GM19099 (cell line): Measurements from ENCODE around the gene IPCEF1.

Experiments used
- POLR2A ChIP-seq: IDR thresholded peaks from 3 replicates; pipeline ENCODE4 v1.6.1; 2011; ENCODE audit warnings: low read depth; ENCODE audit not compliant: insufficient read length; ENCODE audit errors: extremely low read depth

IPCEF1 gene

DNA sequence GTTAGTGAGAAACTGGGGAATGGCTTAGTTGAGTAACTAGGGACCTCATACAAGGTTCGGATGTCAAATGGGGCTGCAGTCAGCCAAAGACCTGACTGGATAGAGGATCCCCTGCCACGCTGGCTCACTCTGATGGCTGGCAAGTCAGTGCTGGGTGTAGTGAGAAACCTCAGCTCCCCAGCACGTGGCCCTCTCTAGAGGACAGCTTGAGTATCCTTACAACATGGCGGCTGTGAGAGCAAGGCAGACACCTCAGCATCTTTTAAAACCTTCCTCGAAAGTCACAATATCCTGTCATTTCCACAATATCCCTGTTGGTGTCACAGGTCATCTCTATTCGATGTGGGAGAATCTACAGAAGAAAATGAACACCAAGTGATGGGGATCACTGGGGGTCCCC lies 26.7 kb upstream of the IPCEF1 start:
- no peak for TF ChIP-seq POLR2A

DNA sequence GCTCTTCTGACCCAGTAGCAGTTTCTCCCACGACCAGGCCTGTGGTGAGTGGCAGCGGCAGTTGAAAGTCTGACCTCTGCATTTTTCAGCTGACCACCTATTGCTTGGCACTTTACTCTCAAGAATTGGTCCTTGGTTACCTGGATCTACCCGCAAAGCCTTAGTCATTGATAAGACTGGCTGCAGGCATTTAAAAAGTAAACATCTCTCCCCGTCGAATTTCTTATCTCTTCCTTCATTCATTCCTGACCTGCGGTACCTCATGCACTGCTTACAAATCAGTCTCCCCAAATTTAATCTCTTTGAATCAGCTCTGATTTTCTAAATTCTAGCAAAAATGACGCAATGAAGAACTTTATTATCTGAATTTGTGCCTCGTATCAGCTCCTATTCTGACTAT lies 26.1 kb upstream of the IPCEF1 start:
- no peak for TF ChIP-seq POLR2A

DNA sequence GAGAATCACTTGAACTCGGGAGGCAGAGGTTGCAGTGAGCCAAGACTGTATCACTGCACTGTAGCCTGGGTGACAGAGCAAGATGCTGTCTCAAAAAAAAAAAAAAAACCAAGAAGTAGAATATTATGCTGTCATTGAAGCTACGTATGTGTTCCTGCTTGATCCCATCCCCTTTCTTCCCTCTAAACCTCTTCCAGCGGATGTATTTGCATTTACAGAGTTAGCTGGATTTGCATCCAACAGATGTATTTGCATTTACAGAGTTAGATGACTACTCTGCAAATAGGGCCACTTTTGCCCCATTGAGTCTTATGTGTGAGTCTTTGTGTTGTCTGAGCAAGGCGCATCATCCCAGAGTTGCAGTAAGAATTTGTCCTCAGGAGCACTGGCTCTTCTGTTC lies 24.9 kb upstream of the IPCEF1 start:
- no peak for TF ChIP-seq POLR2A

DNA sequence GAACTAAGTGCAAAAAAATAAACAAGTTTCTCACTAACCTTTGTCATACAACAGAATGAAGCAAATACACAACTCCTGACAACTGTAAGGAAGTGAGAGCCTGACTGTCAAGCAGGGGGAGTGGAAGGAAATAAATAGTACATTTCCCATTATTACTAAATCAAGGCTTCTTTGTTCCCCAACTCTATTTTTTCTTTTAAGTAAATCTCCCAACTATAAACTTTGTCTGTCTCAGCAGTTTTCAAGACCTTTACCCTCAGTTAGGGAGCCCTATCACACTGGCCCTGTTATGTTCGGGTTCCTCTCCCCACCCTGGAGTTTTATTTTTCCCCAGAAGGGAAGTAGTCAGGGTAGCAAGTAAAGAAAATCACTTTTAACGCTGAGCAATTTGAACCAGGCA lies 24.1 kb upstream of the IPCEF1 start:
- no peak for TF ChIP-seq POLR2A

DNA sequence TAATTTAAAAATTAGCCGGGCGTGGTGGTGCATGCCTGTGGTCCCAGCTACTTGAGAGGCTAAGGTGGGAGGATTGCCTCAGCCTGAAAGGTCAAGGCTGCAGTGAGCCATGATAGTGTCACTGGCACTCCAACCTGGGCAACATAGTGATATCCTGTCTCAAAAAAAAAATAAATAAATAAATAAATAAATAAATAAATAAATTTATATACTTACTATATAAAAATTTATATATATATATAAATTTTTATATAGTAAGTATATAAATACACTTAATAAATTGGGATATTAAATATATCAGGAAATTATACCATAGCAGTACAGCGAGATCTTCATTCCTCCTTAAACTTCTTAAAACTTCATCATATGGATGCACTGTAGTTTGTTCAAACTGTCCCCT lies 23.0 kb upstream of the IPCEF1 start:
- no peak for TF ChIP-seq POLR2A

DNA sequence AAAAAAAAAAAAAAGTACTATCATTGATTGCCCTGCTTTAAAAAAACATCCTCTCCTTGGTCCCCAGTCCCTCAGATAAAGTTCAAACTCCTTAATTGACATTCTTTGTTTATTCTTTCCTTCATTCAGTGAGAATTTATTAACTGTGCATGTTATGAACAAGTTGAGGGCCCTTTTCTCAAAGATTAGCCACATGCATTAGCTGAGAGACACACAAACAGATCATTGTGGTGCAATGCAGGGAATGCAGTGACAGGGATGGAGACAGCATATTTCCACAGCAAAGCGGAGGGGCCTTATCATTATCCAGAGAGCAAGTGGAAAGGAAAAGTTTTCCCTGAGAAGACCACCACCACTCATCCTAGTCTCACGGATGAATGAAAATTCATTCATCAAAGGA lies 21.9 kb upstream of the IPCEF1 start:
- TF ChIP-seq POLR2A, result no peak

DNA sequence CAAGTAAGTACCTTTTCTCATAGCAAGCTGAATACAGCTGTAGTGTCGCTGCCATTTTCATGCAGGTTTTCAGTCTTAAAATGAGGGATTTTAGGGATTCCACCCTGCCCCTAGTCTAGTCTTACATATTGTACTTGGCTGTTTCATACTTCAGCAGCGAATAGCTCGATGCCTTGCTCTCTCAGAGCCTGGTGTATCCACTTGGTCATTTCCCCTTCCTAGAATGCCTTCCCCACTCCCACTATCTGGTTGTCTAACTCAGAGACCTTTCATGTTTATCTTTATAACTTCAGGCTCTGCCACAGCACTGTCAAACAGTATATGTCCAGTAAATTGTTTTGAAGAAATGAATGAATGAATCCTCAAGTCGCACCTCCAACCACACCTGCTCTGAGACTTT lies 21.1 kb upstream of the IPCEF1 start:
- no peak for TF ChIP-seq POLR2A

DNA sequence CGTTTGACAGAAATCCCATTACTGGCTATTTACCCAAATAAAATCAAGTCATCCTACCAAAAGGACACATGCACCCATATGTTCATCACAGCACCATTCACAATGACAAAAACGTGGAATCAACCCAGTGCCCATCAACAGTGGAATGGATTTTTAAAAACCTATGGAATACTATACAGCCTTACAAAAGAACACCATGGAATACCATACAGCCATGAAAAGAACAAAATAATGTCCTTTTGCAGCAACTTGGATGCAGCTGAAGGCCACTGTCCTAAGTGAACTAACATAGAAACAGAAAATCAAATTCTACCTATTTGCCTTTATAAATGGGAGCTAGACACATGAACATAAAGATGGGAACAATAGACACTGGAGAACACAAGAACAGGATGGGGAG lies 17.4 kb upstream of the IPCEF1 start:
- TF ChIP-seq POLR2A, result no peak

DNA sequence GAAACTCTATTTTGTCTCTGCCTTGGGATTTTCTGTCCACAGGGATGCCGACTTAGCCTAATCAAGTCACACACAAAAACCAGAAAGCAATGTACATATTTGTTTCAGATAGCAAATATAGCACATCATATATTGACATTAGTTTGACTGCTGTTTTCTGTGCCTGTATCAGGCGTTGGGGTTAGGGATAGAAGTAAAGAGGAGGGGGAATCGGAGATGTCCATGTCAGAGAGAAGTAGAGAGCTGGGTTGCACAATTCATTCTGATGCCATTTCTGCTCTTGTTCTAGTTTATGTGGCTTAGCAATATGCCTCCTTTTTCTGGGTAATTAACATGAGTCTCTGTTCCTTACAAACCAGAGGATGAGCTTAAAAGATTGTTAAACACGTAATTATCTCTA lies 14.7 kb upstream of the IPCEF1 start:
- no peak for TF ChIP-seq POLR2A

DNA sequence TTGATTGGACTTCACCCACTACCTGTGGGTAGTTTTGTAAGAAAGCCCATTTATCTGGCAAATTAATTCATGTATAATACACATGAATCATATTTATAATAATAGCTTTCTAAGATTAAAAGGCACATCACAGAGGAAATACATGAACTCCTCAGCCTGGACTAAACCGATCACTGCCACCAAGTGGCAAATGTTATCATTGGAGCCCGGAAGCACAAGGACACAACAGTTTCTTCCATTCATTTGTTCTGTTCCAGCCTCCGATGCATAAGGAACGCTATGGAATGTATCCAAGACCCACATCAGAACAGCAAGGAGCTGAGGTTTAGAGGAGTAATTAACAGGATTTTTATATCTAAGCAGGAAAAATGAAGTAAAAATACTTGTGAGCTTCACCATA lies 13.9 kb upstream of the IPCEF1 start:
- no peak for TF ChIP-seq POLR2A

DNA sequence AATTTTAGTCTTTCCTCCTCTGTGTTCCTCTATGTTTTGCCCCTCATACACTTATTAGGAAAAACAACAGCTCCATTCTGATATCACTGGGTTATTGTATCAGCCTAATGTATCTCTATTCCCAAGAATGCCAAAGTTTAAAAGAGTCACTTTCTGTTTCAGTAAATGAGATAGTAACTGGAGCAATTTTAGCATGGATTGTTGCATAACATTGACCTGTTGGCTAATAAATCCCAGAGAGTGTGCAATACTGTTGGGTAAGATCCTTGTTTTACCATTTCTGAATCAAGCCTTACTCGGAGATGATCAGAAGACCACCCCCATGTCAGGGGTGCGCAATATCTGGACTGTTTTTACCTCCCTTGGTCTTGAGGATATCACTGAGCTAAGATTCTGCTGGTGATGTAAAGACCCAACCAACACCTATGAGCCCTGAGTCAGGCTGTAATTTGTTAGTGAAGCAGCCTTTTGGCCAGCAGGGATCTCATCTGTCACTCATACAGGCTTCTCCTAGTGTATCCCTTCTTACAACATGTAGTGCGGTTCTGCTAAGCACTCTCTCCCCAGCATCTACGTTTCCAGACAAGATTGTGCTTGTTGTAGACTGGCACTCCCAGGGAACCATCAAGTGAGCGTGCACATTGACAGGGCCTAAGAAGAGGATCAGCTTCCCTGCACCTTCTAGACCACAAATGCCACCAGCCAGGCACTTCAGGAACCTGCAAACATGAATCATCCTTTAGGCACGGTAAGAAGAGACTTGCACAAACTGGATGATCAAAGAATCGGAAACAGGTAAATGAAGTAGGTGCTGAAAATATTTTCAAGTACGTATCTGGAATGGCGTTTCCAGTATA lies 11.5 kb upstream of the IPCEF1 start:
- no peak for TF ChIP-seq POLR2A

DNA sequence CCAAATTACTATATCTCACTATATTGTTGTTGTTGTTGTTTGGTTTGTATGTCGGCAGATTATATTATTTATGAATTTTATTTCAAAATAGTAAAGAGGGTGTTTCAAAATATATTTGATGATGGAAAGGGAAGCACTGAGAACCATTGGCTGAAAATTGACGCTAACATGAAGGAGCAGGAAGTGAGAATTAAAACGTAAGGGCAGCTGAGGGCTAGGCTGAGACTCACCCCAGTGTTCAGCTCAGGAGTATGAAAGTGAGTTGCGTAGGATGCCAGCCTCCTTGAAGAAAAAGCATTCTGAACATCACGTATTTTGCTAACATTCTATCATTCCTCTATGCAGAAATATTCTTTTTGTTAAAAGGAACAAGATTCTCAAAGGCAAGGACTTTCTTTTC lies 10.7 kb upstream of the IPCEF1 start:
- no peak for TF ChIP-seq POLR2A

DNA sequence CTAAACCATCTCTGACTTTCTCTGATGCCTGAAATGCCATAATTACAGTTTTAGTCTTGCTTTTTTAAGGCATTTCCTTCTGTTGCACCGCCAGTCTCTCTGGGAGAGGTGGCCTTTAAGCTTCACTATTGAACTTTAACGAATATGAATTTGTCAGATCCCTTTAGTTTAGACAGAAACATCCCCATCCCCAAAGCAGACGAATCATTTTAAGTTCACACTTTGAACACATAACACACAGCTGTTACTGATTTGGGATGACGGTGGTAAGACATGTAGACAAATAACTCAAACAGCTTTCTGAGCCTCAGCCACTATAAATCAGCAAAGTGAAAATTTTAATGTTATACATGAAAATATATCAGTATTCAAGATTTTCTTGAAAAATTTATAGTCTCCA lies 7.2 kb upstream of the IPCEF1 start:
- no peak for TF ChIP-seq POLR2A

DNA sequence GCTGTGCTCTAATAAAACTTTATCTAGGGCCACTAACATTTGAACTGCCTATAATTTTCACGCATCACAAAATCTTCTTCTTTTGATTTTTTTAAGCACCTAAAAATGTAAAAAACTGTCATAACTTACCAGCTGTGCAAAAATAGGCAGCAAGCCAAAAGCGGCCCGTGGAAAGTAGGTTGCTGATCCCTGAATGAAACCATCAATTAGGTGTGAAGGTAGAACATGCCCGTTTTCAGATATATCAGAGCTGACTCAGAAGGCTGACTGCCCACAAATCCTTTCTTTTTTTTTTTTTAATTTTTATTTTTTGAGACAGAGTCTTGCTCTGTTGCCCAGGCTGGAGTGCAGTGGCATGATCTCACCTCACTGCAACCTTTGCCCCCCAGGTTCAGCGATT lies 4.9 kb upstream of the IPCEF1 start:
- TF ChIP-seq POLR2A, result no peak

DNA sequence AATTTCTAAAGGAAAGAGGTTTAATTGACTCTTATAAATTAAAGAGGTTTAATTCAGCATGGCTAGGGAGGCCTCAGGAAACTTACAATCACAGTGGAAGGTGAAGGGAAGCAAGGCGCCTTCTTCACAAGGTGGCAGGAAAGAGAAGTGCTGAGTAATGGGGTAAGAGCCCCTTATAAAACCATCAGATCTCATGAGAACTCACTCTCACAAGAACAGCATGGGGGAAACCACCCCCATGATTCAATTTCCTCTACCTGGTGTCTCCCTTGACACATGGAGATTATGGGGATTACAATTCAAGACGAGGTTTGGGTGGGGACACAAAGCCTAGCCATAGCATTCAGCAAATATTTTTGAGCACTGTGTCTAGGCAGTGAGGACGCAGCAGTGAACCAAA lies 3.9 kb upstream of the IPCEF1 start:
- TF ChIP-seq POLR2A, result no peak

DNA sequence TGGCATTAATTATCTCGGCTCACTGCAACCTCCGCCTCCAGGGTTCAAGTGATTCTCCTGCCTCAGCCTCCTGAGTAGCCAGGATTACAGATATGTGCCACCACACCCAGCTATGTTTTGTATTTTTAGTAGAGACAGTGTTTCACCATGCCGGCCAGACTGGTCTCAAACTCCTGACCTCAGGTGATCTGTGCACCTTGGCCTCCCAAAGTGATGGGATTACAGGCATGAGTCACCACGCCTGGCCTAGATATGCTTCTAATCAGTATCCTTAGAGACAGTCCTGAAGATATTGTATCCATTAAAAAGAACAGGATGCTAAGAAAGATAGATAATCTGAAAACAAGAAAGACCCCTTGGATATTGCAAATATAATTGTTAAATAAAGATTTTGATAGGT lies 3.1 kb upstream of the IPCEF1 start:
- TF ChIP-seq POLR2A, result no peak

DNA sequence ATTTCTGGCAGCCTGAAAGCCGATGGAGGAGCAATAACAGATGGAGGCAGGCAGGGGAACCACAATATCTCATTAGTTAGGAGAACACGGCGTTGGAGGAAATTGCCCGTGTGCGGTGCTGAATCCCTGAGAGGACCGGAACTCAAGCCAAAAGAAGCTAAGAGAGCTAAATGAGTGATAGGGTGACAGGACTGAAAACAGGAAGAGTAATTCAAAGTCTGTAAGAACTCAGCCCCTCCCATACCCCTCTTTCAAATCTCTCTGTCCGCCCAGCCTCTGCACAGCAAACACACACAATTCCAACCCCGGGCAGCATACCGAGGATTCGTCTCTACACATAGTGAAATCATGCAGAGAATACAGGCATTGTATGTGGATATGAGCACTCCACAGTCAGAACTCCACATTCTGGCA lies 2.6 kb upstream of the IPCEF1 start:
- TF ChIP-seq POLR2A, result no peak
